Omental fat pad (tissue), 4 donors: Measurements from ENCODE around the gene TMEM14A. TPM values are rescaled to one million over a fixed set of nuclear protein-coding genes. Genes with fewer than 3 reads are reported as not detected.

Experiments
- ATAC-seq: fragments of 150-250 bp; one replicate; pipeline ENCODE4 v1.9.1; 2016; ENCODE audit warnings: mild to moderate bottlenecking, moderate library complexity; ENCODE audit not compliant: low FRiP score
- DNase-seq: peaks from one replicate; pipeline ENCODE4 v3.0.0-alpha.2; 2019; ENCODE audit warnings: low spot score
- CTCF ChIP-seq, 3 donors: fragments of 450-650 bp; IDR thresholded peaks; one replicate each; pipeline ENCODE4 v1.5.1; 2016 to 2017; ENCODE audit warnings: antibody characterized with exemption in 3 of 3, mild to moderate bottlenecking in 3 of 3, moderate library complexity in 2 of 3
- total RNA-seq, 4 donors: library from RNA; depleted of rRNA; stranded (reverse); fragments of >200 nt; gene quantifications; one replicate each; pipeline ENCODE4 v1.1.0, GENCODE V29; 2016

The TMEM14A gene
- total RNA-seq: 10 to 100 TPM; 22.3 to 46.6 (median 26.7) TPM

- no peak for TF ChIP-seq CTCF (IDR thresholded peaks at IDR 0.05)
- ATAC-seq (peak; percentile 97), DNase-seq (peak; percentile 67)
Measured at GRCh38 chr6:52670502-52671409, at the start of gene TMEM14A. Gene TMEM14A (plus strand): TSS chr6:52671113. CDS start chr6:52677103, 5,990 bp downstream.

- DNase-seq (no peak), ATAC-seq (no peak)
- TF ChIP-seq CTCF (IDR thresholded peaks at IDR 0.05): no peak
Measured at GRCh38 chr6:52621631-52622030, 49.3 kb upstream of the TMEM14A start.

GRCh38 chr6:52622810-52623209 is 48.1 kb upstream of the TMEM14A start:
- DNase-seq: no peak
- TF ChIP-seq CTCF (IDR thresholded peaks at IDR 0.05): no peak
- ATAC-seq: no peak

GRCh38 chr6:52632011-52632410 is 38.9 kb upstream of the TMEM14A start:
- DNase-seq (no peak), ATAC-seq (no peak)
- no peak for TF ChIP-seq CTCF (IDR thresholded peaks at IDR 0.05)

- ATAC-seq: no peak
- no peak for DNase-seq
- TF ChIP-seq CTCF (IDR thresholded peaks at IDR 0.05): no peak
Measured at GRCh38 chr6:52634211-52634610, 36.7 kb upstream of the TMEM14A start.

- TF ChIP-seq CTCF (IDR thresholded peaks at IDR 0.05): no peak
- ATAC-seq (no peak), DNase-seq (no peak)
Measured at GRCh38 chr6:52635049-52635577, 35.8 kb upstream of the TMEM14A start.

- TF ChIP-seq CTCF (IDR thresholded peaks at IDR 0.05): no peak
- ATAC-seq (no peak), DNase-seq (no peak)
Measured at GRCh38 chr6:52636830-52637229, 34.1 kb upstream of the TMEM14A start.
